ENCODE measurements around the gene FBRSL1. TPM values are rescaled to one million over a fixed set of nuclear protein-coding genes. Genes with fewer than 3 reads are reported as not detected.
A peak's percentile ranks its signal among the peaks of the same experiment; 100 is the strongest.

The FBRSL1 gene
- total and polyA plus RNA-seq, 2 of the 8 experiments (the other 6 are each of a cell fraction or from before 2014, with no cell fraction given), result 18.4 to 109 TPM

GRCh38 chr12:132533584-132533958 lies 43.6 kb downstream of the FBRSL1 start:
- Histone ChIP-seq H3K56ac (replicated peaks; ENCODE audit: insufficient read length, low read depth, low read length) (no peak overlapping the region), H3K27ac (ENCODE audit: low read depth, low read length) (no peak overlapping the region), H3K23ac (ENCODE audit: insufficient read length) (no peak overlapping the region), H3K4me1 (replicated peaks in 1 of 4; ENCODE audit: control insufficient read depth in 3 of 4, insufficient read depth in 4 of 4, low read length in 3 of 4) (no peaks in the 10 kb centered on the region), H2BK15ac (ENCODE audit: low read length) (no peak overlapping the region), H3K4ac (replicated peaks; ENCODE audit: insufficient read length, low read depth, low read length) (no peak overlapping the region), H3K9me3 (ENCODE audit: insufficient read depth in 2 of 2, low read depth in 1 of 2, low read length in 1 of 2) (peaks cover 58 to 86% of the 10 kb centered on the region in 2 experiments), H4K5ac (ENCODE audit: insufficient read length, low read depth, low read length) (no peak overlapping the region), H3K14ac (ENCODE audit: insufficient read length) (no peak overlapping the region), H3K27me3 (replicated peaks in 1 of 4; ENCODE audit: control insufficient read depth in 3 of 4, extremely low read depth in 1 of 4, insufficient read depth in 3 of 4, low read length in 3 of 4) (peaks cover 23 to 69% (median 51%) of the 10 kb centered on the region in 4 experiments), H2BK5ac (ENCODE audit: low read depth, low read length) (no peak overlapping the region), H2AK5ac (ENCODE audit: low read depth, low read length) (no peak overlapping the region), H3K79me1 (ENCODE audit: low read depth, low read length) (no peaks in the 10 kb centered on the region), H2AFZ (ENCODE audit: low read length) (no peak overlapping the region), H3K4me3 (ENCODE audit: extremely low read depth in 1 of 4, insufficient read depth in 2 of 4, low read depth in 3 of 4, low read length in 4 of 4) (peak overlapping the region in 2 of 4 experiments; percentile 15 to 19; a peak in 2 of 8 replicates), H2BK12ac (ENCODE audit: low read depth, low read length) (no peak overlapping the region), H4K91ac (replicated peaks; ENCODE audit: insufficient read length, low read length) (no peak overlapping the region), H4K8ac (ENCODE audit: extremely low read depth, insufficient read depth, low read length) (no peak overlapping the region), H3K9ac (replicated peaks in 1 of 4; ENCODE audit: extremely low read depth in 1 of 4, low read depth in 3 of 4, low read length in 3 of 4) (no peak overlapping the region), H3K79me2 (ENCODE audit: control insufficient read depth in 1 of 2, insufficient read depth in 2 of 2, low read length in 2 of 2) (no peaks in the 10 kb centered on the region), H3K23me2 (ENCODE audit: low read depth, low read length) (no peaks in the 10 kb centered on the region; the same call in 1 of the 2 replicates), H3K4me2 (ENCODE audit: insufficient read depth in 1 of 2, low read depth in 2 of 2, low read length in 2 of 2) (no peak overlapping the region), H2BK20ac (ENCODE audit: low read length) (no peak overlapping the region), H2BK120ac (replicated peaks; ENCODE audit: low read depth, low read length) (no peak overlapping the region), H4K20me1 (replicated peaks in 1 of 2; ENCODE audit: control insufficient read depth in 1 of 2, insufficient read depth in 2 of 2, low read length in 2 of 2) (peaks cover 0 to 5% of the 10 kb centered on the region in 2 experiments), H3K36me3 (ENCODE audit: control insufficient read depth in 2 of 4, insufficient read depth in 4 of 4, low read length in 3 of 4) (peaks cover 0 to 7% (median 0%) of the 10 kb centered on the region in 4 experiments; a peak in 3 of 8 replicates), H3K18ac (ENCODE audit: extremely low read depth, low read length) (no peak overlapping the region)
- no peak for TF ChIP-seq EZH2 (IDR thresholded peaks at IDR 0.05; ENCODE audit: low read depth, low read length, severe bottlenecking)
- no peak for TF ChIP-seq CHD2 (IDR thresholded peaks at IDR 0.05; ENCODE audit: low read length)
- TF ChIP-seq ATF3 (IDR thresholded peaks at IDR 0.05; ENCODE audit: insufficient read depth, low read depth, low read length), result no peak
- no peak for TF ChIP-seq NRF1 (IDR thresholded peaks at IDR 0.05; ENCODE audit: low read depth, low read length)
- no peak for TF ChIP-seq CREB1 (IDR thresholded peaks at IDR 0.05)
- no peak for TF ChIP-seq KDM1A (IDR thresholded peaks at IDR 0.05; ENCODE audit: borderline replicate concordance, low read length)
- TF ChIP-seq SAP30 (IDR thresholded peaks at IDR 0.05; ENCODE audit: insufficient read depth, insufficient replicate concordance, low read length), result no peak
- POLR2A ChIA-PET (ENCODE audit: partially characterized antibody), result no interaction called here
- CTCF ChIA-PET (ENCODE audit: partially characterized antibody), result no interaction called here
- DNase-seq (ENCODE audit: low read depth in 1 of 2, low spot score in 2 of 2) (no peak), FAIRE-seq (no peak)
- WGBS, 2 experiments (ENCODE audit: extremely low coverage in 1 of 2, insufficient coverage in 1 of 2, insufficient read length in 1 of 2, insufficient replicate concordance in 2 of 2, low coverage in 1 of 2, low lambda C conversion rate in 2 of 2, missing lambda C conversion rate in 1 of 2), result 83% methylated on average over 6 of the region's 6 CpGs; no CpG with 5 or more reads in 1 of the 2 experiments
